HEK293T (cell line): ENCODE data around the gene DOCK10.

ENCODE experiments used
- CTCF ChIA-PET: fragments of 350-600 bp; formaldehyde crosslinking; extraction: SDS; loops from one replicate; lab custom pipeline; 2021; ENCODE audit warnings: antibody characterized with exemption, inconsistent platforms; lab: Yijun Ruan, JAX
- POLR2A ChIA-PET: fragments of 350-600 bp; formaldehyde crosslinking; extraction: SDS; loops from one replicate; lab custom pipeline; 2020; ENCODE audit warnings: antibody characterized with exemption, inconsistent platforms; lab: Yijun Ruan, JAX
- DNase-seq: peaks from one replicate; pipeline ENCODE4 v3.0.0; 2012; ENCODE audit warnings: mixed read lengths; ENCODE audit errors: extremely low spot score
- ARNT ChIP-seq: fragments of 450-650 bp; IDR thresholded peaks from 2 replicates; pipeline ENCODE4 v1.6.1; 2017; ENCODE audit warnings: mild to moderate bottlenecking
- BHLHE40 ChIP-seq: fragments of 450-650 bp; IDR thresholded peaks from 2 replicates; pipeline ENCODE4 v1.6.1; 2016; ENCODE audit warnings: mild to moderate bottlenecking, moderate library complexity, borderline replicate concordance
- CTBP1 ChIP-seq: fragments of 450-650 bp; IDR thresholded peaks from 2 replicates; pipeline ENCODE4 v1.6.1; 2016; ENCODE audit warnings: borderline replicate concordance
- ELF4 ChIP-seq: fragments of 450-650 bp; IDR thresholded peaks from 2 replicates; pipeline ENCODE4 v1.6.1; 2017; ENCODE audit warnings: antibody characterized with exemption
- FOXA1 ChIP-seq: fragments of 450-650 bp; IDR thresholded peaks from 2 replicates; pipeline ENCODE4 v1.6.1; 2016; ENCODE audit warnings: mild to moderate bottlenecking
- FOXK2 ChIP-seq: fragments of 450-650 bp; IDR thresholded peaks from 2 replicates; pipeline ENCODE4 v1.6.1; 2016; ENCODE audit warnings: mild to moderate bottlenecking
- FOXM1 ChIP-seq: fragments of 450-650 bp; IDR thresholded peaks from 2 replicates; pipeline ENCODE4 v1.6.1; 2017; ENCODE audit warnings: mild to moderate bottlenecking, borderline replicate concordance
- HDGF ChIP-seq: fragments of 450-650 bp; IDR thresholded peaks from 2 replicates; pipeline ENCODE4 v1.6.1; 2017; ENCODE audit warnings: antibody characterized with exemption, borderline replicate concordance
- L3MBTL2 ChIP-seq: fragments of 450-650 bp; conservative IDR thresholded peaks from 2 replicates; pipeline ENCODE4 v1.6.1; 2016; ENCODE audit warnings: mild to moderate bottlenecking
- LEF1 ChIP-seq: fragments of 450-650 bp; IDR thresholded peaks from 2 replicates; pipeline ENCODE4 v1.6.1; 2017; ENCODE audit warnings: mild to moderate bottlenecking, borderline replicate concordance
- NFRKB ChIP-seq: fragments of 450-650 bp; IDR thresholded peaks from 2 replicates; pipeline ENCODE4 v1.6.1; 2016; ENCODE audit warnings: mild to moderate bottlenecking, moderate library complexity
- SP1 ChIP-seq: fragments of 450-650 bp; IDR thresholded peaks from 2 replicates; pipeline ENCODE4 v1.6.1; 2017
- SUZ12 ChIP-seq: fragments of 450-650 bp; IDR thresholded peaks from 2 replicates; pipeline ENCODE4 v1.6.1; 2016; ENCODE audit warnings: mild to moderate bottlenecking
- TARDBP ChIP-seq: fragments of 450-650 bp; IDR thresholded peaks from 2 replicates; pipeline ENCODE4 v1.6.1; 2016
- ZNF384 ChIP-seq: fragments of 450-650 bp; IDR thresholded peaks from 2 replicates; pipeline ENCODE4 v1.6.1; 2016
- TF ChIP-seq, protein P1 (sequence below): fragments of 450-650 bp; IDR thresholded peaks from 2 replicates; pipeline ENCODE4 v1.6.1; 2016

Gene DOCK10

DNA sequence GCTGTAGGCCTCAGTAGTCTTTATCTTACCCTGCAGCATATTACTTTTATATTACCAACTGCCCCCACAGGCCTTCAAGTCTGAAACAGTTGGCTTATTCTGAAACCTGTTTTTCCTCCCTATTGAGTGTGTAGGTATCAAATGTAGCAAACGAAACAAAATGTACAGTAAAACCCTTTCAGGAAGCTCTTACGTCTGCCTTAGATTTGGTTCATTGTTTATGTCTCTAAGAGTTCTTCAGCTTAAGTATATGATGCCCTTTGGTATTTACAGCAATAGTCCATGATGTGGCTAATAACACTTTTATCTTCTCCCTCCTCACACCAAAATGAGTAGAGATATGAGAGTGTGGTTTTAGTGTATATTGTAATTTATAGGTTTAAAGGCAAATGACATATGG lies 108.8 kb downstream of the DOCK10 start:
- POLR2A ChIA-PET = no interaction called here
- no peak for TF ChIP-seq L3MBTL2
- TF ChIP-seq ARNT = no peak
- TF ChIP-seq SP1 = no peak
- TF ChIP-seq TARDBP = no peak
- TF ChIP-seq LEF1 = no peak
- TF ChIP-seq HDGF = no peak
- no peak for TF ChIP-seq ZNF384
- TF ChIP-seq FOXA1 = no peak
- TF ChIP-seq NFRKB = no peak
- no peak for TF ChIP-seq ELF4
- DNase-seq = no peak
- CTCF ChIA-PET = no interaction called here

DNA sequence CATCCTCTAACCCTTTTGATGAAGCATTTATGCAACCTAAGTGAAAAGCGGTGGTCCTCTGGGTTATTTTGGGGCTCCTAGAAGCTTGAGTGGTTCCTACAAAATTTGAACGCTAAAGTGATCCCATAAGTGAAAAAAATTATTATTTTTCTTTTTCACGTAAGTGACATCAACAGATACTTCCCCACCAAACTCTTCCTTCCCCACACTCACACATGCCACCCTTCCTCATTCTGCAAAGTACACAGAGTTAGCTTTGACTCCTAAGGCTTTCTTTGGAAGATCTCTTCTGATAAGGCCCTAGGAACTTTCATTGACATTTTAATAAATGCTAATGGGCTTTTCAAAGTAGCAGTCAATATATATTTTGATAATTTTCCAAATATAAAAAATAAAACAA lies 109.7 kb downstream of the DOCK10 start:
- ChIA-PET POLR2A (no interaction called here), CTCF (no interaction called here)
- no peak for TF ChIP-seq ELF4
- no peak for TF ChIP-seq FOXK2
- TF ChIP-seq TARDBP = no peak
- TF ChIP-seq FOXM1 = no peak
- no peak for TF ChIP-seq SP1
- TF ChIP-seq L3MBTL2 = no peak
- TF ChIP-seq, protein P1, sequence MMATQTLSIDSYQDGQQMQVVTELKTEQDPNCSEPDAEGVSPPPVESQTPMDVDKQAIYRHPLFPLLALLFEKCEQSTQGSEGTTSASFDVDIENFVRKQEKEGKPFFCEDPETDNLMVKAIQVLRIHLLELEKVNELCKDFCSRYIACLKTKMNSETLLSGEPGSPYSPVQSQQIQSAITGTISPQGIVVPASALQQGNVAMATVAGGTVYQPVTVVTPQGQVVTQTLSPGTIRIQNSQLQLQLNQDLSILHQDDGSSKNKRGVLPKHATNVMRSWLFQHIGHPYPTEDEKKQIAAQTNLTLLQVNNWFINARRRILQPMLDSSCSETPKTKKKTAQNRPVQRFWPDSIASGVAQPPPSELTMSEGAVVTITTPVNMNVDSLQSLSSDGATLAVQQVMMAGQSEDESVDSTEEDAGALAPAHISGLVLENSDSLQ = no peak
- TF ChIP-seq FOXA1 = no peak
- TF ChIP-seq SUZ12 = no peak
- TF ChIP-seq HDGF = no peak
- no peak for TF ChIP-seq LEF1
- TF ChIP-seq ARNT = no peak
- TF ChIP-seq CTBP1 = no peak
- no peak for TF ChIP-seq ZNF384
- TF ChIP-seq BHLHE40 = no peak
- TF ChIP-seq NFRKB = no peak
- no peak for DNase-seq

DNA sequence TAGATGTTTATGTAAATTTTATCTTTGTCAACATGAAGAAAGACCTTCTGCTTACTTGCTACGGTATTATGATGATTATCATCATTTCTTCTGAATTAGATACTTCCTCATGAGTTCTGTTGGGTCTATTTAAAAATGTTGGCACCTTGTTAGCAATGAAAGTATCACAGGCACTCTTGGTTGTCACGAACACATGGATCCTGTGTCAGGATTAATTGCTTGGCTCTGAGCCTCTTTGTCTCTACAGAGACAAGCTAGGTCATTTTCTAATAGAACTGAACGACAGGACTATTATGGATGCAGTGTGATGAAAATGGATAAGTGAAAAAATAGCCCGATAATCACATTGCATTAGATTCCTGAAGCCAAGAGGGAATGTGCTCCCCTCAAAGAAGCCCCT lies 110.3 kb downstream of the DOCK10 start:
- CTCF ChIA-PET = no interaction called here

DNA sequence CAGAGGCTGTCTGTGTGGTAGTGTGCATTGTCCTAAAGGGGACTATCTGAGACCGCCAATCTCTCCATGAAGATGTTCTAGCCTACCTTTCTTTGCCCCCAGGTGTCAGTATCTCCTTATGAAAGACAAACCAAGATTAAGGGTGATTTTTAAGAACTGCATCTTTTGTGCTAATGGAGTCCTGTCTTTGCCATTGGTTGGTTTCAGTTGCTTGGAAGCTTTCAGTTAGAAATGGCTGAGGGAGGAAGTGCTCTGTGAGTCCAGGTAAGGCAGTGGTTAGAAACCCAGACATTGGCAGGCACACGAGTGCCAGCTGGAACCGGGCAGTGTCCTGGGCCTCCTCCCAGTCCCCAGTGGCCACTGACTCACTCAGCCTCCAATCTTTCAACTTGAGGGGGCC lies 111.3 kb downstream of the DOCK10 start:
- POLR2A ChIA-PET = no interaction called here
- TF ChIP-seq FOXA1 (no peak), FOXM1 (no peak), FOXK2 (no peak), ARNT (no peak), ELF4 (no peak), SP1 (no peak), LEF1 (no peak), TARDBP (no peak), BHLHE40 (no peak)
- CTCF ChIA-PET = no interaction called here
- DNase-seq = no peak

More for the DNA sequence above, 110.3 kb downstream of the DOCK10 start:
- POLR2A ChIA-PET = no interaction called here
- TF ChIP-seq FOXK2 (no peak), SUZ12 (no peak), TARDBP (no peak), ZNF384 (no peak), LEF1 (no peak), HDGF (no peak), FOXM1 (no peak)
- TF ChIP-seq, protein P1 = no peak
- no peak for DNase-seq

DNA sequence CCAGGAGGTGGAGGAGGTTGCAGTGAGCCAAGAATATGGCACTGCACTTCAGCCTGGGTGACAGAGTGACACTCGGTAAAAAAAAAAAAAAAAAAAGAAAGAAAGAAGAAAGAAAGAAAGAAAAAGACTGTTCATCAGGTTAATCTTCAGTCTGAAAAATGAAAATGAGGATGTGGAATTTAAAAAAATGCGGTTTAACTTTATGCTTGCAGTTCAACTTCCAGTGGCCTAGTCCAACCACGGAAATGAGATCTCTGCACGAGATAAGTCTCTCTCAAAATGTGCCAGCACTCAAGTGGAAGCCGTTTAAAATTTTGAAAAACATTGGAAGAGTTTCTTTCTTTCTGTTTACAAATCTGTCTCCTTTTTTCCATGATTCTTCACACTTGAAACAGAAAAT lies 112.1 kb downstream of the DOCK10 start:
- POLR2A ChIA-PET = no interaction called here
- TF ChIP-seq ELF4 (no peak), FOXM1 (no peak), TARDBP (no peak), CTBP1 (no peak), L3MBTL2 (no peak), FOXK2 (no peak), LEF1 (no peak), HDGF (no peak), FOXA1 (no peak), BHLHE40 (no peak), NFRKB (no peak), ARNT (no peak), ZNF384 (no peak), SP1 (no peak), SUZ12 (no peak)
- TF ChIP-seq, protein P1 = no peak
- CTCF ChIA-PET = no interaction called here
- DNase-seq = no peak

DNA sequence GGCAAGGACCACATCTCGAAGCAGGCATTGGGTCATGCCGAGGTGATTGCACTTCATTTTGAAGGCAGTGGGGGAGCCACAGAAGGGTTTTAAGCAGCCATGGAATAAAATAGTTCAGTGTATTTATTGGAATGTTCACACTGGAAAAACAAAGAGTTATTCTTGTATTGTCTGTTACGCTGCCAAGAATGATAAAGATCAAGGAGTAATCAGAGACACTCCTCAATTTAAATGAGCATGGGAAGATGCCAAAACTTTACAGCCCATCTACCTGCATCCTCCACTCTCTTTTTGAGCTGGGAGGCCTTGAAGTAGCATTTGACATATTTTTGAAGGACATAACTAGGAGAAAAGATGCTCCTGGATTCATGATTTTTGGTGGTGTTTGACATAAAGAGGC lies 112.8 kb downstream of the DOCK10 start:
- POLR2A ChIA-PET = no interaction called here
- TF ChIP-seq HDGF = no peak
- TF ChIP-seq ZNF384 = no peak

DNA sequence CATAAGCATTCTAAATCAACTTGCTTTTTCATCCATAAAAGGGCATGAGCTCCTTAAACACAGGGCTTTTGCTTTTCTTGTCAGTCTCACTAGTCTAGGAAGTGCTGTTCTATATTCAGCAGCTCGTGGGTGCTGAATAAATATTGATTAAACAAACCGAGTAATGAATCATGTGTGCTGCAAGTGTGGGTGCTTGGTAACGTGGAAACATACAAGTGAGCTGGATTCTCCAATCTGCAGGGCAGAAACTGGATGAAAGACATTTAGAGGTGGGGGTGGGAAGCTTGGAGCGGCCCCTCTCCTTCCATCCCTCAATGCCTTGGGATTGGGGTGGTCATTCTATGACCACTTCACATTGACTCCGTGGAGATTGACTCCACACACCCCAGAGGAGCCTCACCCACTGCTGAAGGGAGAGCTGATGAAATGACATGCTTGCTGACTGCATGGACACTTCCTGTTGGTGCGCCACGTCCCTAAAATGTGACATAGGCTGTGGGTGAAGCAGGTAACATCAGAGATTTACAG lies 114.6 kb downstream of the DOCK10 start:
- no peak for DNase-seq
- TF ChIP-seq SUZ12 (no peak), CTBP1 (no peak), BHLHE40 (no peak), SP1 (no peak), L3MBTL2 (no peak), FOXM1 (no peak), FOXK2 (no peak), FOXA1 (no peak), NFRKB (no peak), ARNT (no peak), LEF1 (no peak), ELF4 (no peak), ZNF384 (no peak), HDGF (no peak), TARDBP (no peak)
- TF ChIP-seq, protein P1 = no peak
- ChIA-PET POLR2A (no interaction called here), CTCF (interaction anchor here (0.5 kb wide), 1 partner anchor 11 kb away, joined by 3 read pairs; no protein-coding TSS in a partner anchor)

More for the DNA sequence above, 112.8 kb downstream of the DOCK10 start:
- CTCF ChIA-PET = interaction anchor here (0.6 kb wide), 1 partner anchor 141 kb away, joined by 3 read pairs; no protein-coding TSS in a partner anchor
- no peak for DNase-seq
